Nephron progenitor cell (in vitro differentiated cells): Measurements from ENCODE around the gene TFG.

Source experiments
- DNase-seq: peaks from one replicate; pipeline ENCODE4 v3.0.0; 2021
- H3K27ac Mint-ChIP-seq: 2 replicates; pipeline ENCODE4 v1.8.0; 2021; ENCODE audit warnings: mild to moderate bottlenecking, moderate library complexity, mixed read lengths
- H3K27me3 Mint-ChIP-seq: 2 replicates; pipeline ENCODE4 v1.8.0; 2021; ENCODE audit warnings: mild to moderate bottlenecking, low read depth, mixed read lengths; ENCODE audit not compliant: poor library complexity
- H3K36me3 Mint-ChIP-seq: 2 replicates; pipeline ENCODE4 v1.8.0; 2021; ENCODE audit warnings: low read depth, mixed read lengths
- H3K4me1 Mint-ChIP-seq: 2 replicates; pipeline ENCODE4 v1.8.0; 2021; ENCODE audit warnings: mixed read lengths
- H3K4me3 Mint-ChIP-seq: 2 replicates; pipeline ENCODE4 v1.8.0; 2021; ENCODE audit warnings: mild to moderate bottlenecking, moderate library complexity, mixed read lengths
- H3K9me3 Mint-ChIP-seq: 2 replicates; pipeline ENCODE4 v1.8.0; 2021; ENCODE audit warnings: mild to moderate bottlenecking, moderate library complexity, mixed read lengths
- TF ChIP-seq, protein P1 (sequence below): fragments of 200-600 bp; sonication (generic); IDR thresholded peaks from 2 replicates; pipeline ENCODE4 v1.5.0; 2021; ENCODE audit warnings: antibody characterized with exemption

Gene TFG

DNA sequence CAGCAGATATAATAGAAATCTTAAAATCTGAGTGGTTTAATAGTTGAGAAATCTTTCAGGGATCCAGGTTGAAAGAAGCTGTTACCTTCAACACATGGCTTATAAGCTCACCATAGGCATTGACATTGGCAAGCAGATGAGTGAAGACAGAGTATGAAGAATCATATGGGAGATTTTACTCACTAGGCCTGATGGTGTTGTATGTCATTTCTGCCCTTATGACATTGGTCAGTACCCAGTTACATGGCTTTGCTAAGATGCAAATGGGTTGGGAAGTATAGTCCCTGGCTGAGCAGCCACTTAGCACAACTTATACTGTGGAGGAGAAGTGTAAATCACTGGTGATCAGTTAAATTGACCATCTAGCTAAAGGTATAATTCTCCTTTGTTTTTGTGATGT is 5.9 kb downstream of the TFG start:
- TF ChIP-seq, protein P1, sequence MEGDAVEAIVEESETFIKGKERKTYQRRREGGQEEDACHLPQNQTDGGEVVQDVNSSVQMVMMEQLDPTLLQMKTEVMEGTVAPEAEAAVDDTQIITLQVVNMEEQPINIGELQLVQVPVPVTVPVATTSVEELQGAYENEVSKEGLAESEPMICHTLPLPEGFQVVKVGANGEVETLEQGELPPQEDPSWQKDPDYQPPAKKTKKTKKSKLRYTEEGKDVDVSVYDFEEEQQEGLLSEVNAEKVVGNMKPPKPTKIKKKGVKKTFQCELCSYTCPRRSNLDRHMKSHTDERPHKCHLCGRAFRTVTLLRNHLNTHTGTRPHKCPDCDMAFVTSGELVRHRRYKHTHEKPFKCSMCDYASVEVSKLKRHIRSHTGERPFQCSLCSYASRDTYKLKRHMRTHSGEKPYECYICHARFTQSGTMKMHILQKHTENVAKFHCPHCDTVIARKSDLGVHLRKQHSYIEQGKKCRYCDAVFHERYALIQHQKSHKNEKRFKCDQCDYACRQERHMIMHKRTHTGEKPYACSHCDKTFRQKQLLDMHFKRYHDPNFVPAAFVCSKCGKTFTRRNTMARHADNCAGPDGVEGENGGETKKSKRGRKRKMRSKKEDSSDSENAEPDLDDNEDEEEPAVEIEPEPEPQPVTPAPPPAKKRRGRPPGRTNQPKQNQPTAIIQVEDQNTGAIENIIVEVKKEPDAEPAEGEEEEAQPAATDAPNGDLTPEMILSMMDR, result no peak
- no peak overlapping the region for H3K4me3 Mint-ChIP-seq
- peaks cover 17% of the 10 kb centered on the region for H3K9me3 Mint-ChIP-seq
- H3K4me1 Mint-ChIP-seq, result peaks cover 30% of the 10 kb centered on the region
- H3K27me3 Mint-ChIP-seq, result peaks cover 3% of the 10 kb centered on the region
- peaks cover 98% of the 10 kb centered on the region for H3K36me3 Mint-ChIP-seq
- H3K27ac Mint-ChIP-seq, result no peak overlapping the region
- no peak for DNase-seq

GRCh38 chr3:100717063-100717462 is 7.8 kb downstream of the TFG start:
- H3K9me3 Mint-ChIP-seq, result peaks cover 13% of the 10 kb centered on the region
- TF ChIP-seq, protein P1, result no peak
- H3K27ac Mint-ChIP-seq, result no peak overlapping the region
- peaks cover 16% of the 10 kb centered on the region for H3K4me1 Mint-ChIP-seq
- no peak for DNase-seq
- H3K27me3 Mint-ChIP-seq, result peaks cover 3% of the 10 kb centered on the region
- no peak overlapping the region for H3K4me3 Mint-ChIP-seq
- H3K36me3 Mint-ChIP-seq, result peaks cover 99% of the 10 kb centered on the region

- peaks cover 13% of the 10 kb centered on the region for H3K9me3 Mint-ChIP-seq
- TF ChIP-seq, protein P1, result no peak
- peaks cover 3% of the 10 kb centered on the region for H3K27me3 Mint-ChIP-seq
- H3K4me1 Mint-ChIP-seq, result peaks cover 8% of the 10 kb centered on the region
- H3K4me3 Mint-ChIP-seq, result no peak overlapping the region
- H3K27ac Mint-ChIP-seq, result peak overlapping the region; percentile 29
- peaks cover 99% of the 10 kb centered on the region for H3K36me3 Mint-ChIP-seq
- no peak for DNase-seq
Observed at GRCh38 chr3:100717637-100718487, 8.6 kb downstream of the TFG start.

DNA sequence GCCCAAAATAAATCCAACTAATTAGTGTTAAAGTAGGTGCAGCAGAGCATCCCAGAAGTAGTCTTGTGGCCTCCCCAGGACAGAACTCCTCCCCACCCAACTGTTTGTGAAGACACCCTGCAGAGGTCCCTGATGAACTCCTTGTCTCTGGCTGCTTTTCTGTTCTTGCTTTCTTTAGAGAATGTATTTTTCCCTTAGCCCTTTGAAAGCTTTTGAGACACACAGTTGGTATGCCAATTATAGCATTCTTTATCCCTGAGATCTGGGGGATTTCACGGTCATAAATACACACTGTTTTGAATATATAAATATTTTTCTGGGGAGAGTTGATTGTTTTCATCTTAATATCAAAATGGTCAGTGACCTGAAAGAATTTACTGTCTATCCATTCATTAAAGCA is 9.8 kb downstream of the TFG start:
- Mint-ChIP-seq H3K9me3 (peaks cover 13% of the 10 kb centered on the region), H3K4me3 (no peak overlapping the region), H3K4me1 (peaks cover 5% of the 10 kb centered on the region), H3K27me3 (peaks cover 3% of the 10 kb centered on the region), H3K27ac (no peak overlapping the region), H3K36me3 (peaks cover 95% of the 10 kb centered on the region)
- no peak for DNase-seq
- TF ChIP-seq, protein P1, result no peak

GRCh38 chr3:100720426-100720825 is 11.1 kb downstream of the TFG start:
- Mint-ChIP-seq H3K4me1 (peaks cover 5% of the 10 kb centered on the region), H3K27ac (no peak overlapping the region), H3K9me3 (peaks cover 13% of the 10 kb centered on the region), H3K27me3 (peaks cover 3% of the 10 kb centered on the region), H3K4me3 (no peak overlapping the region), H3K36me3 (peaks cover 93% of the 10 kb centered on the region)
- DNase-seq, result no peak
- TF ChIP-seq, protein P1, result no peak
